HepG2 (cell line): Measurements from ENCODE around the gene VCX2. TPM values are rescaled to one million over a fixed set of nuclear protein-coding genes. Genes with fewer than 3 reads are reported as not detected.
"Not testable (repeated sequence)": the region's sequence is repeated elsewhere in the genome, so short reads cannot be mapped to it uniquely, and the experiment has no call there.

Experiments used
- ATAC-seq: fragments of 200-7000 bp; cut with Tn5 transposase; 3 replicates; pipeline ENCODE4 v1.9.1; 2020; ENCODE audit warnings: mild to moderate bottlenecking, moderate library complexity
- BruUV-seq: library from RNA; stranded (reverse); fragments of 400-500 nt; replicated peaks from 2 replicates; lab custom pipeline; 2021; lab: Mats Ljungman, UMichigan
- CTCF ChIA-PET: fragments of 300-600 bp; formaldehyde crosslinking; extraction: SDS; loops from one replicate; lab custom pipeline; 2021; ENCODE audit warnings: low total read pairs, inconsistent platforms, low intra/inter-chr PET ratio; lab: Yijun Ruan, JAX
- POLR2A ChIA-PET: fragments of 350-600 bp; sonication (Branson Sonifier 250); formaldehyde crosslinking; loops from one replicate; lab custom pipeline; 2020; ENCODE audit warnings: antibody characterized with exemption, inconsistent platforms; lab: Yijun Ruan, JAX
- DNase-seq: peaks from one replicate; pipeline ENCODE4 v3.0.0-alpha.2; 2015; ENCODE audit warnings: low spot score
- FAIRE-seq: peaks from 3 replicates; lab custom pipeline; 2011; peaks lifted over from hg19 to GRCh38; lab: Jason Lieb, UNC
- H2AFZ ChIP-seq: one replicate; pipeline ENCODE4 v1.6.1; 2011; ENCODE audit warnings: low read length, inconsistent platforms
- H3K27ac ChIP-seq: fragments of 300-600 bp; 3 replicates; pipeline ENCODE4 v1.8.0; 2011; ENCODE audit warnings: mixed run types, mild to moderate bottlenecking, mixed read lengths, low read length, inconsistent platforms; ENCODE audit not compliant: insufficient read depth; ENCODE audit errors: extremely low read length
- H3K27me3 ChIP-seq, 2 experiments: fragments of 200-600 bp in 1 of 2; 2 replicates in 1 of 2; 3 replicates in 1 of 2; pipeline versions ENCODE4 v1.6.0 to v1.8.0; 2011; ENCODE audit warnings: low read length in 2 of 2, mild to moderate bottlenecking in 2 of 2, moderate library complexity in 2 of 2, inconsistent platforms in 1 of 2; ENCODE audit not compliant: insufficient read depth in 2 of 2, control insufficient read depth in 1 of 2
- H3K36me3 ChIP-seq, 2 experiments: fragments of 200-600 bp in 1 of 2; replicated peaks in 1 of 2; 2 replicates in 1 of 2; 3 replicates in 1 of 2; pipeline versions ENCODE4 v1.5.1 to v1.8.0; 2011; ENCODE audit warnings: low read length in 2 of 2, inconsistent platforms in 1 of 2; ENCODE audit not compliant: insufficient read depth in 2 of 2, control insufficient read depth in 1 of 2
- H3K4me1 ChIP-seq: 2 replicates; pipeline ENCODE4 v1.5.1; 2012; ENCODE audit warnings: low read length, inconsistent platforms; ENCODE audit not compliant: insufficient read depth
- H3K4me2 ChIP-seq: 2 replicates; pipeline ENCODE4 v1.6.0; 2011; ENCODE audit warnings: low read depth, low read length, inconsistent platforms
- H3K4me3 ChIP-seq, 3 experiments: fragments of 200-600 bp in 1 of 3; sonication (generic), shearing (Covaris generic) in 1 of 3; replicated peaks in 1 of 3; 2 replicates each; pipeline ENCODE4 v1.5.1; 2011 to 2016; ENCODE audit warnings: low read length in 3 of 3, inconsistent platforms in 2 of 3, low read depth in 2 of 3, mild to moderate bottlenecking in 2 of 3, control low read depth in 1 of 3, mixed read lengths in 1 of 3; ENCODE audit not compliant: insufficient read depth in 1 of 3
- H3K79me2 ChIP-seq: one replicate; pipeline ENCODE4 v1.6.1; 2011; ENCODE audit warnings: low read length, inconsistent platforms; ENCODE audit not compliant: insufficient read depth
- H3K9ac ChIP-seq: 2 replicates; pipeline ENCODE4 v1.6.0; 2011; ENCODE audit warnings: mild to moderate bottlenecking, low read depth, low read length, inconsistent platforms; ENCODE audit not compliant: insufficient read depth
- H3K9me3 ChIP-seq: 2 replicates; pipeline ENCODE4 v1.5.1; 2012; ENCODE audit warnings: mild to moderate bottlenecking, low read length
- H4K20me1 ChIP-seq: 2 replicates; pipeline ENCODE4 v1.6.0; 2011; ENCODE audit warnings: inconsistent platforms, mild to moderate bottlenecking, low read length, moderate library complexity; ENCODE audit not compliant: insufficient read depth
- ETV6 ChIP-seq: sonication (generic); formaldehyde crosslinking; conservative IDR thresholded peaks from 2 replicates; pipeline ENCODE4 v1.4.0; 2020; ENCODE audit warnings: missing genetic modification reagents
- NFYB ChIP-seq: sonication (generic); formaldehyde crosslinking; IDR thresholded peaks from 2 replicates; pipeline ENCODE4 v1.4.0; 2020; ENCODE audit warnings: missing genetic modification reagents
- ZNF230 ChIP-seq: sonication (generic); formaldehyde crosslinking; IDR thresholded peaks from 2 replicates; pipeline ENCODE4 v1.4.0; 2020; ENCODE audit warnings: mild to moderate bottlenecking, missing genetic modification reagents
- WGBS: methylation state at CpG from one replicate; pipeline ENCODE4 v1.1.6; 2017; ENCODE audit warnings: low lambda C conversion rate; 5-methylcytosine and 5-hydroxymethylcytosine counted together
- in situ Hi-C: cut with HindIII; loops from 2 replicates; pipeline ENCODE4 v1.10.0; 2017; ENCODE audit warnings: low pct_unique_long_range_greater_than_20kb; ENCODE audit not compliant: extremely low pct_ligation_motif_present
- intact Hi-C: fragments of 100-400 bp; cut with micrococcal nuclease; formaldehyde crosslinking; loops from one replicate; pipeline ENCODE4 v1.10.0; 2022; ENCODE audit not compliant: unreplicated experiment
- polyA plus RNA-seq, 8 experiments: library from polyadenylated mRNA; depleted of rRNA in 3 of 8; stranded (reverse) in 7 of 8; unstranded in 1 of 8; fragments of >200 nt; fragmentation: Illumina TruSeq in 4 of 8; extraction: Trizol in 4 of 8; gene quantifications; 2 replicates each; pipeline versions ENCODE4 v1.2.1 to v1.2.3, GENCODE V29; 2011 to 2016; ENCODE audit warnings: low read depth in 4 of 8, missing spikeins in 1 of 8, mixed read lengths in 1 of 8; ENCODE audit not compliant: insufficient read depth in 1 of 8
- total RNA-seq, 5 experiments: library from RNA; depleted of rRNA; stranded (reverse); fragments of >200 nt; fragmentation: Illumina TruSeq; extraction: Trizol; gene quantifications; 2 replicates each; pipeline ENCODE4 v1.2.3, GENCODE V29; 2016; ENCODE audit warnings: low read depth in 1 of 5

VCX2 gene
- total and polyA plus RNA-seq, 2 of the 13 experiments (the other 11 are each of a cell fraction or from before 2014, with no cell fraction given): not detected

DNA sequence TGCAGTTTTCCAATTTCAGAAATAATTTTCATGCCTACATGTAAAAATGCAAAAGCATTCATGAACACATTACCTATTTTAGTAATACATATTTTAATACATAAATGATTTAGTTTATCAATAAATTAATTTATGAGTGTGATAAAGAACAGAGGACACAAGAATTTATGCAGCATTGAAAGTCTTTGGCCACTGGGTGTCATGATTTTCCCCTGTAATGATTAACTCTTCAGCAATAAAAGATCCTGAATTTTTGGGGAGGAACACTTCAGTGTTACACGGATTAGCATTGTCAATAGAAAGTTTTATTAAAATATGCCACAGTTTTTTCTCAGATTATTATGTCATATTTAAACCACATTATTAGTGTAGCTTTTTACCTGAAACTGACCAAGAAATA lies 8.6 kb upstream of the VCX2 start:
- Histone ChIP-seq H3K4me3 (no peak overlapping the region), H3K36me3 (no peaks in the 10 kb centered on the region), H3K4me2 (no peak overlapping the region), H3K4me1 (no peaks in the 10 kb centered on the region), H3K9me3 (no peaks in the 10 kb centered on the region), H3K9ac (no peak overlapping the region), H3K79me2 (no peaks in the 10 kb centered on the region), H3K27me3 (no peaks in the 10 kb centered on the region), H4K20me1 (no peaks in the 10 kb centered on the region), H3K27ac (no peak overlapping the region), H2AFZ (no peak overlapping the region)
- TF ChIP-seq ETV6 (no peak), ZNF230 (CRISPR knock-in tag) (no peak), NFYB (CRISPR knock-in tag) (no peak)
- DNase-seq (no peak), FAIRE-seq (no peak), ATAC-seq (no peak)
- intact Hi-C loops (no loop called here), in situ Hi-C loops (no loop called here)
- no TSS peak for BruUV-seq
- ChIA-PET POLR2A (no interaction called here), CTCF (no interaction called here)
- 0% methylated on average over 1 of the region's 1 CpG for WGBS

DNA sequence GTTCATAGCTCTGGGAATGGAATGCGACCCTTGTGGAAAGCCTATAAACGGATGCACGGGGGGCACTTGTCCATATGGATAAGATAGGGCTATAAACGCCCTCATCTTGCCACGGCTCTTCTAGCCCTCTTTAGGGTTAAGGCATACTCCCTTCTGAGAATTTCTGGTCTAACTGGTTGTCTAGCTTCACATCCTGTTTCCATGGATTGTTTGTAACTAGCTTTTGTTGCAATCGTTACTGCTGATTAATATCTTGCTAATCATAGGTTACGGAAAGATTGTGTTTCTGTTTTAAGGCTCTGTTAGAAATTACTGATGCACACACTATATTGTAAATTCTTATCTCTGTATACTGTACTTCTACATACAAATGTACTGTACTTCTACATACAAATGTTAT lies 17.1 kb downstream of the VCX2 start:
- FAIRE-seq, H3K9me3 ChIP-seq, H4K20me1 ChIP-seq, H3K4me2 ChIP-seq, H3K27me3 ChIP-seq, H3K4me1 ChIP-seq, H3K36me3 ChIP-seq, DNase-seq, POLR2A ChIA-PET, ATAC-seq, H3K27ac ChIP-seq, H2AFZ ChIP-seq, CTCF ChIA-PET, H3K9ac ChIP-seq, BruUV-seq, H3K4me3 ChIP-seq, H3K79me2 ChIP-seq, in situ Hi-C loops, intact Hi-C loops: not testable (repeated sequence)
- 60% methylated on average over 2 of the region's 7 CpGs for WGBS
